NK-92 treated with Interleukin-12 subunit alpha and Interleukin-12 subunit beta, amount 100 ng/mL, for 24 hours (cell line): ENCODE measurements around the gene PHOX2B.

Source experiments
- DNase-seq: peaks from one replicate; lab custom pipeline; 2025; lab: John Stamatoyannopoulos, UW

PHOX2B gene

GRCh38 chr4:41748571-41749475 is at the start of gene PHOX2B:
PHOX2B (minus strand) TSS chr4:41748725; CDS start chr4:41748610, 115 bp downstream.
- no peak for DNase-seq

DNA sequence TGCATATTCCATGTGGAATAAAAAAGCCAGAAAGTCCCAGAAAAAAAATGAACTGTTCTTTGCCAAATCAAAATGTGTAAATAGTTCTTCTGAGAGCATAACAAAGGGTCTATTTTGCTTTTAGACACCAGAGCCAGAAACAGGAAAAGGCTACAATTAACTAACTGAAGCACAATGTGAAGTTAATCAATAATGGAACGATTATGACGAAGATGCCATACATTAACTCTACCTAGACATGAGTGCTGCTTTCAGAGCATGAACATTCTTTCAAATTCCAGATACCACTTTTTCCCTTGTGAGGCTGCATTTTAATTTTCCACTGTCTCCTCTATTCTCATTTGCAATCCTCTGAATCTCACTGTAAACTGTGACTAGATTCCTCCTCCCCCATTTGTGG is 48.7 kb upstream of the PHOX2B start:
- DNase-seq = no peak

- DNase-seq = no peak
Observed at GRCh38 chr4:41796545-41797210, 48.2 kb upstream of the PHOX2B start.

- no peak for DNase-seq
Observed at GRCh38 chr4:41795796-41796385, 47.4 kb upstream of the PHOX2B start.

DNA sequence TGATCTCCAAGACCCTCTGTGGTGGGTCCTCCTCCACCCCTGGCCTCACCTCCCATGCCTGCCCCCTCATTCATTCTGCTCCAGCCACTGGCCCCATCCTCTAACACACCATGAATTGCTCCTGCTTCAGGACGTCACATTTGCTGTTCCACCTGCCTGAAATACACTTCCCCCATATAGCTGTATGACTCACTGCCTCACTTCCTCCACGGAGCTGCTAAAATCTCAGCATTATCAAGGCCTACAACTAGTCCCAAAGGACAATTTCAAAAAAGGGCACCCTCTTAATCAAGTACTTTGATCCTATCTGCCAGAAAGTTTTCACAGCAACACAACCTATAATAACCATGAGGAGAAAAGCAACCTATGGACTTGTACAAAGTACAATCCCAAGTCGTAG is 43.6 kb upstream of the PHOX2B start:
- no peak for DNase-seq

- DNase-seq = no peak
Observed at GRCh38 chr4:41791557-41791956, 43.0 kb upstream of the PHOX2B start.

DNA sequence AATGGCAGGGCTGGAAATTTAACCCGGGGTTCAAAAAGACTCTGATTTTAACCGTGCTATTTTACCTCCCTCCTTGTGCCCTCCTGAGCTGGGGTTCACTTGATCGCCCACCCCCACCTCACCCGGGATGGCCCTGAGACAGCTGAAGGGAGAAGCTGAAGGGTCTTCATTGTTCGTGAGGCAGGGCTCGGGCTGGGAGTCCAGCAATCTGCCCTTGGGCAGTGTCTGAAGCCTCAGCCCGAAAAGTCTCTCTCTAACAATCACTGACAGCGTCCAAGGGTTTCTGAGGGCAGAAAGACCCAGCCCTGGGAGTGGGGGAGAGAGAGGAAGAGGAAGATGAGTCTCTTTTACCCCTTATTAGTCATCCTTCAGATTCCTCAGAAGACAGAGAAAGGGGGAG is 39.4 kb upstream of the PHOX2B start:
- no peak for DNase-seq

DNA sequence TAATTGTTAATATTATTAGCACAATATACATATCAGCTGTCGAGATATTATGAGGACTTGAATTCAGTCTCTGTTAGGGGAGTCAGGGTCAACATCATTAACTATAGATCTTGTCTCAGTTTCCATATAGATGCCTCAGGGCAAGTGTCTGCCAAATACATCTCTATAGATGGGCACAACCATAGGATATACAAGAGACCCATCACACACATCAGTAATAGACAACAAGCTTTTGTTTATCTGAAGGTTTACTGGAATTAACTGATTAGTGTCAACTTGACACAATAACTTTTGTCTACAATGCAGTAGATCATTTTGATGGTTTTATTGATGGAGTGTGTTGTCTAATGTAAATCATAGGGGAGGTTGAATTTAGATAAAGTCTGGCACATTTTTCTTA is 37.1 kb upstream of the PHOX2B start:
- DNase-seq = no peak

GRCh38 chr4:41784191-41784979 is 35.9 kb upstream of the PHOX2B start:
- DNase-seq = no peak

- DNase-seq = no peak
Observed at GRCh38 chr4:41776466-41776865, 27.9 kb upstream of the PHOX2B start.

DNA sequence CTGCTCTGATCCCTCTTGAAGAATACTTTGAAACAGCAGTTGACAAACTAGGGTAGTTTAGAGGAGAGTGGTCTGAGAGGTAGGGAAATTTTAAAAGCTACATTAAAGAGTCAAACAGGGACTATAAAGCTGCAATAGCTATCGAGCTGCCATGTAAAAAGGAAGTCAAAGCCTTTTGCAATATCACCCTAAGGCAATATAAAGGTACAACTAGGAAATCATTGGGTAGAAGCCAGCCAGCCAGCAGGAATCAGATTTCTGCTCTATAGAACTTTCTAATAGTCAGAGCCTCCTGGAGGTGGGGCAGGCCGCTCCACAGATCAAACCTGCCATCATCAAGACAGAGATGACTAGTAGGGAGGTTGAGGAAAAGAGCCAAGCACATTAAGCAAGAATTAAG is 15.2 kb upstream of the PHOX2B start:
- no peak for DNase-seq

DNA sequence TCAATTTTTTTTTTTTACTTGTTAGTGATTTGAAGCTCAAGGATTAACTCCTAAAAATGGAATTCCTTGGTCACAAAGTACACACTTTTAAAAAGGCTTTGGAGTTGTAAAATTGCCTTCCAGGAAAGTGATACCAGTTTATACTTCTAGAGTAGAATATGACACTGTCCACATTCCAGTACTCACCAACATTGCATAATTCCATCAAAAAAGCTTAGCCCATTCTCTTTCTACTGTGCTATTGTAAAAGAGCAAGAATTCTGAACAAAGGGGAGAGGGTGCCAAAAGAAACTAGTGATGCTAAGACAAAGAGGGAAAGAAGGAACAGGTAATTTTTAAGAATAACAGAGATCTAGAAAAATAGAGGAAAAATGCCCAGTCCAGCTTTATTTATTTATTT is 10.4 kb upstream of the PHOX2B start:
- no peak for DNase-seq

DNA sequence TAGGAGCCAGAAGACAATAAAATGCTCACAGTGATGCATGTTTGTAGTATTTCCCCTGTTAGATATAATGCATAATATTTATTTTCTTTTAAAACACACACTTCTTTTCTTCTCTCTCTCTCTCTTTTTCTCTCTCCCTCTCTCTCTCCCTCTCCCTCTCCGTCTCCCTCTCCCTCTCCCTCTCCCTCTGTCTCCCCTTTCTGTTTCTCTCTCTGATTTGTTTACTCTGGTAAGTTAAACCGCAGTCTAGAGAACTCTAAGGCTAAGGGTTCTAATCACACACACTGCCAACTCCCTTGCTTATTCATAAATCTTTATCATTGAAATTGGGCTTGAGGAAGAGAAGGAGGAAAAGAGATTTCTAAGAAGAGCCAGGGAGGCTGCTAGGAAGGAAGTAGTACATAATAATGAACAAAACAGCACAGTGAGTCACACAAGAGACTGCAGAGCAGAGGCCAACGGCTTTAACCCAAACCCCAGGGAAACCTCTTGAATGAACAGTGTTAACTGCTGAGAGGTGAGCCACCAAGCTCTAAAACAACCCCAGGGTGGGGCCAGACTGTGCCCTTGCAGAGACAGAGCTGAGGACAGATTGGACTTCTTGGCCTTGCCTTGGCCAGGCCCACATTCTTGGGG is 9.1 kb upstream of the PHOX2B start:
- DNase-seq = no peak

GRCh38 chr4:41753942-41754341 is 5.4 kb upstream of the PHOX2B start:
- no peak for DNase-seq

DNA sequence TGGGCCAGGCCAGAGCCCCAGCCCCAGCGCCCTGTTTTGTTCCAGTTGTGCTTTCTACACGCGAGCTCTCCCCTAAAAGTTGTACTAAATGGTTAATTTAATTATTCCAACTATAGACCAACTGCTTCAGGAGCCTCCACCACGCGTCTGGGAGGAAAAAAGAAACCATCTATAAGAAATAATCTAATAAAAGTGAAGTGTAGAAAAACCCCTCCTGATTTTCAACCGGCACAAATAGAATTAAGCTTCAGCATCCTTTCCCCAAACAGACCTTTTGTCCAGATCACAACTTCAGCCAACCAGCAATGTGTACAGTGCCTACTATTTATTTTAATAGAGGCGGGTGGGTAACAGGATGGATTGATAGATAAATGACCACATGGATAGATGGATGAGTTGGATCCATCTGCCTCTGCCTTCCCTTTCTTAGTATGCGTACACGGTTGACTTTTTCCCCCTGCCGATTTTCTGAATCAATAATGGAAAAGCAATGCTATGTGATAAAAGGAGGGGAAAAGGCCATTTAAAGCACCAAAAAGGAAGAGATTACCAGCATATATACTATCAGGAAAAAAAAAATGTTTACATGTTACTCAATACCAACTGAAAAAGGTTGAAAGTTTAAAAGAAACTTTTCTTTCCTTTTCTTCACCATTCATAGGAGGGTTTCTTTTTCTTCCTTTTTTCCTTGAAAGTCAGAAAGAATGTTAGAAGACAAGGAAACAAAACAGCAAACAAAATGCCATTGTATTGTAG is 3.7 kb upstream of the PHOX2B start:
- DNase-seq = no peak

DNA sequence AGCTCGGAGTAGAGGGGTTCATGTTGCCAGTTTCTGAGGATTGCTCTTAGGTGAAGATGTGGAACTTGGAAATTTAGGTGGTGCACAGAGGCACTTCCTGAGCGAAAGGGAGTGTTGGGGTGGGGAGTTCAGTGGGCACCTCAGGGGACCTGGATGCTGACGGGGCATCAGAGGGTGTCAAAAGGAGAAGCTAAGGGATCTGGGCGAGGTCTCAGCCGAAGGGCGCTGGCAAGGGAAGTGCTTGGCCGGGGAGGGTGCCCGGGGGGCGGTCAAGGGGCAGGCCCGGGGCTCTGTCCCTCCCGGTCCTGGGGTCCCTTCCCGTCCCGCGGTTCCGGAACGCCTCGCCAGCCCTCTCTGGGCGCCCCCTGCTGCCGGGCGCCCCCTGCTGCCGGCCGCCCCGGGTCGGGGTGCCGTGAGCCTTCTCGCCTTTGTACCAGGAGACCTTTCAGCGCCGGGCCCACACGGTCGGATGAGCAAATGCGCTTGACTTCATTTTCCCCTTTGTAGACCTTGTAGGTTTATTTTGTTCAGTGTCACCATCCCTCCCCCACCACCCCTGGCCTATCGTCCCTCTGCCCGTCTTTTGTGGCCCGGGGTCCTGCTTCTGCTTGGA is 3.0 kb upstream of the PHOX2B start:
- no peak for DNase-seq

GRCh38 chr4:41750626-41751448 is 2.3 kb upstream of the PHOX2B start:
- DNase-seq = no peak

- DNase-seq = no peak
Observed at GRCh38 chr4:41750121-41750625, 1.6 kb upstream of the PHOX2B start.

DNA sequence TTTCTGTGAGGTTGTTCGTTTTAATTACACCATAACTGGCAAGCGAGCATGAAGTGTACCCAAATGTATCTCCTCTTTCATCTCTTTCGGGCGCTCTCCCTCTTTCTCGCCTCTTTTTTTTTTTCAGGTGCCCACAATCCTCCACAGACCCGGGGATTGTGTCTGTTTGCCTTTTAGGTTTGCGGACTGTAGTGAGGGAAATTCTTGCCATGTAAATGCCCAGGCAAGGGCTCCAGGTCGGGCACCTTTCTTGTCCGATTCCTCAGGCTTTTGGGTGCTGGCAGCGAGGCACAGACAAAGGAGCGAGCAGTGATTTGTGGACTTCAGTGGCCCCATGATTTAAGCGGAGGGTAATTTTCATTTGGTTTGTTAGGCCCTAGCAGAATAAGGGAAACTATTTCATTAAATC is 1.1 kb upstream of the PHOX2B start:
- DNase-seq = no peak
